GM19043 (cell line): Measurements from ENCODE around the gene KLHL26.

Experiments used
- ATAC-seq: cut with Tn5 transposase; IDR thresholded peaks from one replicate; pipeline ENCODE4 v1.9.1; 2021; ENCODE audit warnings: low read depth; ENCODE audit not compliant: unreplicated experiment

Gene KLHL26

DNA sequence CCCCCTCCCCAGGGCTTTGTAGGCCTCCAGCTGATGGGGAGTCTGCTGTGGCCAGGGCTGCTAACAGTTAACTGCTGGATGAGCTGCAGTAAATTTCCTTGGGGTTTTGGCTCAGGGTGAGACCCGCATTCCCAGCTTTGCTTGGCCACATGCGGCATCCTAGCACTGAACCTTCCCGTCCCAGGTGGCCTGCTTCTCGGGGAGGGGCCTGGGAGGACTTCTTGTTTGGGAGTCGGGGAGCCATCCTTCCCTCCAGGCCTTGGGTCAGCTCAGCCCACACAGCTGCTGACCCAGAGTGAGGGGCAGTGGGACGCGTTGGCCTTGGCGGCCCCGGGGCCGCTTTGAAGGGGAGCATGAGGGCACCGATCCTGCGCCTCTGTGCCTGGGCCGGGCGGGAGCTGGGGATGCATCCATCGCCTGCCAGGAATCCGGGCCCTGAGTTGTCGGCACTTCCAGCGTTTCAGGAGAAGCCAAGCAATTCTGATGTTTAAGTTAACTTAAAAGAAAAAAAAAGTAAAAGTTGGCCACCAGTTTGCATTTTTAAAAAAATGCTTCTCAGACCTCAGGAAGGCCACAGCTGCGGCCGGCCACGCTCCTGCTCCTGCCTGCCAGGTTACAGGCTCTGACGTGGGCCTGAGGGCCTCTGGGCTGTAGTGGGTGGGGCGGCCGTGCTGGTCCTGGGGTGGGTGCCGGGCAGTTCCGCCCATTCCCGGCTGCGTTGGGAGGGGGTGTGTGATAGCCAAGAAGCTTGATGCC, 74.3 kb downstream of the KLHL26 start:
- ATAC-seq, result no peak

DNA sequence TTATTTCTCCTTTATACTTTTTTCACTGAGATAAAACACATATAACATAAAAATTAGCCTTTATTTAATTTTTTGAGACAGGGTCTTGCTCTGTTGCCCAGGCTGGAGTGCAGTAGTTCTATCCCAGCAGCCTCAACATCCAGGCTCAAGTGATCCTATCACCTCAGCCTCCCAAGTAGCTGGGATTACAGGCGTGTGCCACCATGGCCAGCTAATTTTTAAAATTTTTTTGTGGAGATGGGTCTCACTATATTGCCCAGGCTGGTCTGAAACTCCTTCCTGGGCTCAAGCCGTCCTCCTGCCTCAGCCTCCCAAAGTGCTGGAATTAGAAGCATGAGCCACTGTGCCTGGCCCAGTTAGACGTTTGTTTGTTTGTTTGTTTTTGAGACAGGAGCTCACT, 75.1 kb downstream of the KLHL26 start:
- ATAC-seq, result no peak

DNA sequence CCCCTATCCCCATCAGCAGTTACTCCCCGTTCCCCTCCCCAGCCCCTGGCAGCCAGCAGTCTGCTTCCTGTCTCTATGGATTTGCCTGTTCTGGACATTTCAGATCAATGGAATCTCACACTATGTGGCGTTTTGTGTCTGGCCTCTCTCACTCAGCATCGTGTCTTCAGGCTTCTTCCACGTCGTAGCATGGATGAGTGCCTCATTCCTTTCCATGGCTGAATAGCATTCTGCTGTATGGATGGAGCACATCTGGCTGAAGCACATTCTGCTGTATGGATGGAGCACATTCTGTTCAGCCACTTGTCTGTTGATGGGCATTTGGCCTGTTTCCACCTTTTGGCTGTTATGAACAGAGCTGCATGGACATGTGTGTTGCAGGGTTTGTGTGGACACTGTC, 76.2 kb downstream of the KLHL26 start:
- no peak for ATAC-seq

DNA sequence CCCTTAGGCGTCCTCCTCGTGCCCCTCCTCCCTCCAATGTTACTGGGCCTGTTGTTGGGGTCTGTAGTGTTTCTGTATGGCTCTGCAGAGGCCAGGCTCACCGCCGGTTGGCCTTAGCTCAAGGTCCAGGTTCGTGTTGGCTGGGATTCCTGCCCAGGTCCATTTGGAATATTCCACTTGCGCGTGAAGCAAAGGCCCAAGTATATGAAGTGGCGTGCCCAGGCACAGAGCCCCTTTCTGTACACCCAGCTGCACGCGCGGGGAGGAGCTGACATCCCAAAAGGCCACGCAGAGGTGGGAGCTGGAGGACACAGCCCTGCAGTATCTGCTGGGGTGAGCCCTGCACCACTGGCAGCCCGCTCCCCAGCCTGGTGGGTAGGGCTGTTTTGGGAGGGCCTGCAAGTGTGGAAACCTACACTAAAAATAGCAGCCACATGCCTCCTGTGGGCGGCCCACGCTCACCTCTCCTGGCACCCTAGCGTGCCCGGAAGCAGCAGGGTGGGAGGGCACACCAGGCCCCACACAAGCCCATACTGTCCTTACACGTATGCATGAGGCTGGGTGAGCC, 76.8 kb downstream of the KLHL26 start:
- ATAC-seq, result no peak

DNA sequence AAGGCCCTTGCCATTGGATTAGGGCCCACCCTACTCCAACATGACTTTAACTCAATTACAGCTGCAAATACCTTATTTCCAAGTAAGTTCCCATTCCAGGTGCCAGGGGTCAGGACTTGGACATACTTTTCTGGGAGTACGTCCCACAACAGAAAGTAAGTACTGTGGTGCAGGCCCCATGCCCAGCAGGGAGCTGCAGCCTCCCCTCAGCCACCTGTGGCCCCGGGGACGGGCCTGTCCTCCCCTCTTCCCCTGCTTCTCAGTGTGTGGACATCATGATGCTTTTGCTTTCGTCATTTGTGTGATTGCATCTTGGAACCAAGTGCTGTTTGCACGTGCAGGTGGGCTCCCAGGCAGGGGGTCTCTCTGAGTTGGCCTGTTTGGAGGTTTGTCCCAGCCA, 78.6 kb downstream of the KLHL26 start:
- no peak for ATAC-seq

DNA sequence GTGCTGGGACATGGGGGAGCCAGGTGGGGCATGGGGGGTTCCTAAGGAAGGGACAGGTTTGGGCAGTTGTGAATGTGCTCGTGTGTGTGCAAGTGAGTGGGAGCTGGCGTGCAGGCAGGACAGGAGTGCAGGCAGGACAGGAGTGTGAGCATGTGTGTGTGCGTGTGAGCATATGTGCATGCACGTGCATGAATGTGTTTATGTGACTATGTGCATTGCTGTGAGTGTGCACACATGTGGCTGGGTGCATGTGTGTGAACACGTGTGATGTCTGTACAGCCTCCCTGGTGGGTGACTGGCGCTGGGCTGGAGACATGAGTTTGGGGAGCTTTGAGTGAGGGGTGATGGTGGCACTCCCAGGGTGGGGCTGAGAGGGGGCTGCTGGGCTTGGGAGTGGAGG, 80.0 kb downstream of the KLHL26 start:
- ATAC-seq, result no peak

DNA sequence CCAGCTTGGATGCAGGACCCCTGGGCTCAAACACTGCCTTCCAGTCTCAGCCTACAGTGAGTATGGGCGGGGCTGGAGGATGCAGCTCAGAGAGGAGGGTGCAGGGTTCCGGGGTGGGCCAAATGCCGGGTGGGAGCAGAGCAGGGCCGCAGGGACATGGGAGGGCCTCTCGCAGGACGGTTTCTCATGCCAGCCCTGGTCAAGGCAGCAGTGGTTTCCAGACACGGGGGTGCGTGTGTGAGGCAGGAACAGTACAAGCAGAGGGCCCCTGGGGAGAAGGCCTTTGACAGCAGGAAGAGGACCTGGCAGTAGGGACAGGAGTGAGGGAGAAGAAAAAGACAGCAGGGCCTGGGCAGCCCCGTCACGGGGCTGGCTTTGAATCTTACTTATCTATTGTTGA, 80.8 kb downstream of the KLHL26 start:
- no peak for ATAC-seq

DNA sequence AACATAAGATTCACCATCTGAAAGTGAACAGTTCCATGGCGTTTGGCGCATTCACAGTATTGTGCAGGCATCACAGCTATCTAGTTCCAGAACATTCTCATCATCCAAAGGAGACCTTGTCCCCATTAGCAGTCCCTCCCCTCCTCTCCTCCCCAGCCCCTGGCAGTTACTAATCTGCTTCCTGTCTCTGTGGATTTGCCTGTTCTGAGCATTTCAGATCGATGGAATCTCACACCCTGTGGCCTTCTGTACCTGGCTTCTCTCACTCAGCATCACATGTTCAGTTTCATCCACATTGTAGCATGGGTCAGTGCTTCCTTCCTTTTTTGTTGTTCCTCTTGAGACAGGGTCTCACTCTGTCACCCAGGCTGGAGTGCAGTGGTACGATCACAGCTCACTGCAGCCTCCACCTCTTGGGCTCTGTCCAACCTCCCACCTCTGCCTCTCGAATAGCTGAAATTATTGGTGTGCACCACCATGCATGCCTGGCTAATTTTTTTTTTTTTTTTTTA, 81.2 kb downstream of the KLHL26 start:
- no peak for ATAC-seq

DNA sequence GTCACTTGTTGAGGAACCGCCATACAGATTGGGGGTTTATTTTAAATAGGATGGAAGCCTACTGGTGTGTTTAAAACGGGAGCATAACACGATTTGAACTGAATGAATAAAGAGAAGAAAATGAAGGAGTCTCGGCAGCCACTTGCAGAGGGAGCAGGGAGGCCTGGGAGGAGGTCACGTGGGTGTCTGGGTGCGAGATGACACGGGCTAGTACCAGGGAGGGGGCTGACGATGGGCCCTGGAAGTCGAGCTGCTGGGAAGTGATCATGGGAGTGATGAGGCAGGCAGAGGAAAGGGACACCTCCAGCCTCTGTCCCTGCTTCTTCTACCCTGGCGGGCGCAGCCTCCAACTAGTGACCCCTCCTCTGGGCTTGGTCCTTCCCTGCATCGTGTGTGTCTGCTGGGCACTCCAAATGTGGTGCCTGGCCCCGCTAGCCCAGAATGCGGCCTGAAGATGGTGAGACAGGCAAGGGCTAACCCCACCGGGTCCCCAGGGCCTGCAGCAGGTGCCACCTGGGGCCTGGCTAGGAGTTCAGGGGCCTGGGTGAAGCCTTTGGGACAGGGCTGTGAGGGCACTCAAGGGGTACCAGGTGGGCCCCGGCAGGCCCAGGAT, 82.1 kb downstream of the KLHL26 start:
- ATAC-seq, result no peak

DNA sequence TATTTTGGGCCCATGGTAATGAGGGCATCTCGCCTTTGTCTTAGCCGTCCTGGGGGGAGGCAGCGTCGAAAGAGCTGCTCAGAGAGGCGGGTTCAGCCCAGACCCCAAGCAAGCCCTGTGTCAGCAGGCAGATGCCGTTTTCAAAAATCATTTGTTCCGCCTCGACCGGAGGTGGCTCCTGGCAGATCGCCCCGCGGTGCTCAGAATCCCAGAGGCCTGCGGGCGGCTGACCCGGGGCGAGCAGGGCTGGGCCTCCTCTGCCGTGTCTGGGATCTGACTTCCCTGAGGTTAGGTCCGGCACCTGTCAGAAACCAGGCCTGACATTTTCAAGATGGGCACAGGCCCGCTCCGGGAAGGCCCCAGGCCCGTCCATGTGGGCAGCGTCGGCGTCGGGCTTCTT, 82.7 kb downstream of the KLHL26 start:
- ATAC-seq, result no peak
